SU-DHL-6 (cell line): ENCODE results near the gene NOL8.

Experiments used
- H2AFZ ChIP-seq: fragments of 200-600 bp; sonication (generic); 2 replicates; pipeline ENCODE4 v1.6.1; 2014; ENCODE audit warnings: low read depth, mild to moderate bottlenecking, moderate library complexity, mixed read lengths, antibody characterized with exemption, low read length; ENCODE audit not compliant: severe bottlenecking
- H3F3A ChIP-seq: fragments of 200-600 bp; shearing (Covaris generic); 2 replicates; pipeline ENCODE4 v1.6.0; 2016; ENCODE audit warnings: antibody characterized with exemption, mild to moderate bottlenecking; ENCODE audit not compliant: insufficient read depth
- H3K27ac ChIP-seq: fragments of 200-600 bp; sonication (generic); 2 replicates; pipeline ENCODE4 v1.5.1; 2016; ENCODE audit warnings: low read depth, mild to moderate bottlenecking, low read length, moderate library complexity, mixed read lengths
- H3K27me3 ChIP-seq: fragments of 200-600 bp; sonication (generic), shearing (Covaris generic); 2 replicates; pipeline ENCODE4 v1.6.0; 2014; ENCODE audit warnings: mild to moderate bottlenecking, low read length
- H3K36me3 ChIP-seq: fragments of 200-600 bp; sonication (generic); 2 replicates; pipeline ENCODE4 v1.6.1; 2014; ENCODE audit warnings: mild to moderate bottlenecking, low read length, mixed read lengths
- H3K4me2 ChIP-seq: fragments of 300-600, 200-600 bp; shearing (Covaris generic), sonication (generic); 2 replicates; pipeline ENCODE4 v1.6.0; 2014; ENCODE audit warnings: low read length, low read depth, mild to moderate bottlenecking; ENCODE audit not compliant: poor library complexity, severe bottlenecking
- H3K4me3 ChIP-seq: fragments of 200-600 bp; sonication (generic); 2 replicates; pipeline ENCODE4 v1.5.1; 2014; ENCODE audit warnings: antibody characterized with exemption, low read length, mild to moderate bottlenecking, mixed read lengths; ENCODE audit not compliant: insufficient read depth, poor library complexity, severe bottlenecking
- H3K79me2 ChIP-seq: fragments of 200-600 bp; sonication (generic); 2 replicates; pipeline ENCODE4 v1.6.1; 2014; ENCODE audit warnings: mild to moderate bottlenecking, low read length, moderate library complexity; ENCODE audit not compliant: insufficient read depth
- H3K9ac ChIP-seq: fragments of 200-600 bp; sonication (generic); 2 replicates; pipeline ENCODE4 v1.7.0; 2014; ENCODE audit warnings: mild to moderate bottlenecking, low read length
- H3K9me2 ChIP-seq: fragments of 200-600 bp; sonication (generic); replicated peaks from 2 replicates; pipeline ENCODE4 v1.6.1; 2014; ENCODE audit warnings: low read length; ENCODE audit not compliant: insufficient read depth
- H3K9me3 ChIP-seq: fragments of 200-600 bp; sonication (generic); 2 replicates; pipeline ENCODE4 v1.6.1; 2014; ENCODE audit warnings: low read length, mixed read lengths; ENCODE audit not compliant: insufficient read depth
- H4K20me1 ChIP-seq: fragments of 200-600 bp; sonication (generic); 2 replicates; pipeline ENCODE4 v1.6.1; 2014; ENCODE audit warnings: low read depth, mild to moderate bottlenecking, antibody characterized with exemption, low read length, moderate library complexity, mixed read lengths
- CTCF ChIP-seq: fragments of 200-600 bp; sonication (generic); IDR thresholded peaks from one replicate; pipeline ENCODE4 v1.5.1; 2017; ENCODE audit warnings: antibody characterized with exemption, mild to moderate bottlenecking, low read length, moderate library complexity; ENCODE audit not compliant: insufficient read depth, poor library complexity, severe bottlenecking
- EZH2phosphoT487 ChIP-seq: fragments of 200-600 bp; sonication (generic), shearing (Covaris generic); conservative IDR thresholded peaks from 2 replicates; pipeline ENCODE4 v1.6.1; 2018; ENCODE audit warnings: mild to moderate bottlenecking, antibody characterized with exemption, low read length, moderate library complexity, mixed read lengths

Gene NOL8

GRCh38 chr9:92349771-92350739 is 24.9 kb upstream of the NOL8 start:
- no peaks in the 10 kb centered on the region for H4K20me1 ChIP-seq
- no peak overlapping the region for H3K4me2 ChIP-seq
- H3K27ac ChIP-seq = no peak overlapping the region
- TF ChIP-seq EZH2phosphoT487 (no peak), CTCF (no peak)
- no peaks in the 10 kb centered on the region for H3K27me3 ChIP-seq
- no peaks in the 10 kb centered on the region for H3F3A ChIP-seq
- no peaks in the 10 kb centered on the region for H3K9me3 ChIP-seq
- no peak overlapping the region for H2AFZ ChIP-seq
- H3K9me2 ChIP-seq = no peaks in the 10 kb centered on the region
- no peaks in the 10 kb centered on the region for H3K79me2 ChIP-seq
- peaks cover 19% of the 10 kb centered on the region; the same call in 1 of the 2 replicates for H3K36me3 ChIP-seq
- no peak overlapping the region for H3K4me3 ChIP-seq
- no peak overlapping the region for H3K9ac ChIP-seq

GRCh38 chr9:92345582-92345981 is 20.4 kb upstream of the NOL8 start:
- H3K27ac ChIP-seq = no peak overlapping the region
- H3K4me3 ChIP-seq = no peak overlapping the region
- H3K27me3 ChIP-seq = no peaks in the 10 kb centered on the region
- no peaks in the 10 kb centered on the region for H3F3A ChIP-seq
- no peaks in the 10 kb centered on the region for H3K9me2 ChIP-seq
- no peaks in the 10 kb centered on the region for H4K20me1 ChIP-seq
- no peak for TF ChIP-seq EZH2phosphoT487
- no peak for TF ChIP-seq CTCF
- H2AFZ ChIP-seq = no peak overlapping the region
- H3K9me3 ChIP-seq = no peaks in the 10 kb centered on the region
- no peaks in the 10 kb centered on the region for H3K79me2 ChIP-seq
- H3K9ac ChIP-seq = no peak overlapping the region
- H3K36me3 ChIP-seq = peaks cover 16% of the 10 kb centered on the region; the same call in 1 of the 2 replicates
- H3K4me2 ChIP-seq = no peak overlapping the region

GRCh38 chr9:92342825-92343488 is 17.8 kb upstream of the NOL8 start:
- no peak overlapping the region for H3K27ac ChIP-seq
- no peaks in the 10 kb centered on the region for H3K27me3 ChIP-seq
- H4K20me1 ChIP-seq = no peaks in the 10 kb centered on the region
- no peak overlapping the region for H2AFZ ChIP-seq
- no peak overlapping the region for H3K4me2 ChIP-seq
- H3K79me2 ChIP-seq = no peaks in the 10 kb centered on the region
- H3F3A ChIP-seq = no peaks in the 10 kb centered on the region
- no peak overlapping the region for H3K9ac ChIP-seq
- no peaks in the 10 kb centered on the region for H3K9me2 ChIP-seq
- H3K36me3 ChIP-seq = peaks cover 36% of the 10 kb centered on the region
- 0 out of 2 replicates have a peak, but pooled peaks cover 4% of the 10 kb centered on the region for H3K9me3 ChIP-seq
- H3K4me3 ChIP-seq = no peak overlapping the region
- TF ChIP-seq CTCF (no peak), EZH2phosphoT487 (no peak)
